Measurements from ENCODE around the gene MELK.

Gene MELK

DNA sequence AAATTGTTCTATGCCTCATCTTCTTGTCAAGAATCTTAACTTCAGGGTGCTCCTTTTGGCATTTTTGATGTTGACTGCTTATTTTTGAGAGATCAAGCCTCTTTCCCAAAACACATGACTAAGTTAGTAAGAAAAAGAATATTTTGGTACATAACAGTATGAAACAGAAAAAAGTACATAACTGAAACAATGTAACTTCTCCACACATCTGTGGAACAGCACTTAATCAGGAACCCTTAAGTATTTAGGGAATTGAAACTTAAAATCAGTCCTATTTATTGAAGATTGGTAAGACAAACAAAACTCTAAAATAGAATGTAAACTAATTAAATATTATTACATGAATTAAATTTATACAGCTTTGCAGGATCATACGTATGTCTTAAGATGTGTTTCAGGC is 103.4 kb downstream of the MELK start:
- no peak for DNase-seq

DNA sequence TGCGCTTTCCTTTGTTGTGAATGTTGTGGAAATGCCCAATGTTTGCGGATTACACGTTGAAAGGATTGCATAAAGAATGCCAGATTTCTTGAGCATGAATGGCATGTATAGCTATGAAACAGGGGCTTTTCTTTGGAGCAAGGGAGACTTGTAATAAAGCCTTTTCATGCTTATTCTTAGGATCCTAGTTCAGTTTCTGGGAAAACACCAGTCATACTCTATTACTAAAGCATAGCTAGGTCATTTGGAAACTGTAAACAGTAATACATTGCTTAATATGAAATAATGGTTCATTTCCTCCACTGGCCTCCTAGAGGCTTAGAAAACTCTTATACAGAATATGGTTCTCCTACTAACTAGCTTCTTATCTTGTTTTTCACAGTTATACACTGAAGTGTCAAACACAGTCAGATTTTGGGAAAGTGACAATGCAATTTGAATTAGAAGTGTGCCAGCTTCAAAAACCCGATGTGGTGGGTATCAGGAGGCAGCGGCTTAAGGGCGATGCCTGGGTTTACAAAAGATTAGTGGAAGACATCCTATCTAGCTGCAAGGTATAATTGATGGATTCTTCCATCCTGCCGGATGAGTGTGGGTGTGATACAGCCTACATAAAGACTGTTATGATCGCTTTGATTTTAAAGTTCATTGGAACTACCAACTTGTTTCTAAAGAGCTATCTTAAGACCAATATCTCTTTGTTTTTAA is 104.2 kb downstream of the MELK start:
- no peak for DNase-seq

DNA sequence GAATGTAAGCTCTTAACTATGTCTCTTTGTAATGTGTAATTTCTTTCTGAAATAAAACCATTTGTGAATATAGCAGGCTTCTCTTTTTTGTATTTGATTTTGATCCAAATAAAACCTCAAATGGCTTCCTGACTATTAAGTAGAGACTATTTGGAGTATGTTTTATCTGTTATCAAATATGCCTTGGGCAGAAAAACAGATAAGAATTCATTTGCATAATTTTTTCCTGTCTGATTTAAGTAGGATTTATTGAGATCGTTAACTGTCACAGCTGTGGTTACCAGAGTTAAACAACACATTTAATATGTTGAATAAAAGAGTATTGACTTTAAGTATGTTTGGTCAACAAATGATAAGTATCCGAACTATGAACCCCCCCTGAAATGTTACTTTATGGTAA is 104.9 kb downstream of the MELK start:
- DNase-seq: no peak

DNA sequence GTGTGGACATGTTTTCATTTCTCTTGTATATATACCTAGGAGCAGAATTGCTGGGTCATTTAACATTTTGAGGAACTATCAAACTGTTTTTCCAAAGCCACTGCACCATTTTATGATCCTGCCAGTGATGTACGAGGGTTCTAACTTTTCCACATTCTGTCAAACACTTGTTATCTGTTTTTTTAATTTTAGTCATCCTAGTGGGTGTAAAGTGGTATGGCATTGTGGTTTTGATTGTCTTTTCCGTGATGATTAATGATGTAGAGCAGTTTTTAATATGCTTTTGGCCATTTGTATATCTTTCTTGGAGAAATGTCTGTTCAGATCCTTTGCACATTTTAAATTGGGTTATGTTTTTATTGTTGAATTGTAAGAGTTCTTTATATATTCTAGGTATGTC is 107.0 kb downstream of the MELK start:
- DNase-seq: no peak

DNA sequence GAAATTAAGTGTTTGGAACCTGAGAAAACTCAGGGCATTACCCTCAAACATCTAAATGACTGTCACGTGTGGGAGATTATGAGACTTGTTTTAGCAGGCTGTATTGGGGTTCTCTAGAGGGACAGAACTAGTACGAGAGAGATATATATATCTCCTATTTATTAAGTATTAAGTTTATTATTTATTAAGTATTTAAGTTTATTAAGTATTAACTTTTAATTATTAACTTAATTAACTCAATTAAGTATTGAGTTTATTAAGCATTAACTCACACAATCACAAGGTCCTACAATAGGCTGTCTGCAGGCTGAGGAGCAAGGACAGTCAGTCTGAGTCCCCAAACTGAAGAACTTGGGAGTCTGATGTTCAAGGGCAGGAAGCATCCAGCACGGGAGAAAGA is 113.8 kb downstream of the MELK start:
- DNase-seq: no peak

DNA sequence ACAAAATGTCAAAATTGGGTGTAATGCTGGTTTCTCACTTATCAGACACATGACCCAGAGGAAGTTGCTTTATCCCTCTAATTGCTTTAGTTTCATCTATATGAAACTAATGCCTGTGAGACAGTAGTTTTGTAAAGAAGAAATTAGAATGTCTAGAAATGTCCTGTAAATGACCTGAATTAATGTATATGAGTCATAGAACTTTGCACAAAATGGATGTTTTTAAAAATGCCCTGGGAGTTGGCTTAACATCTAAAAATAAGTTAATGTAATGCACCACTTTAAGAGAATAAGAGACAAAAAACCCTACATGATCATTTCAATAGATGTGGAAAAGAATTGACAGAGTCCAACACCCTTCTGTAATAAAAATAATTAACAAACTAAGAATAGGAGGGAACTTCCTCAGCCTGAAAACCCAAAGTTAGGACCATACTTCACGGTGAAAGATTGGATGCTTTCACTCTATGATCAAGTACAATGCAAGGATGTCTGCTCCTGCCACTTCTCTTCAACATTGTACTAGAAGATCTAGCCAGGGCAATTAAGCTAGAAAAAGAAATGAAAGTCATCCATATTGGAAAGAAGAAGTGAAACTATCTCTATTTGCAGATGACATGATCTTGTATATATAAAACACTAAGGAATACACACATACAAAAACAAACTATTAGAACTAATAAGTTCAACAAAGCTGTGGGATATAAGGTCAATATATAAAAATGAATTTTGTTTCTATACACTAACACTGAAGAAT is 117.9 kb downstream of the MELK start:
- DNase-seq: no peak

DNA sequence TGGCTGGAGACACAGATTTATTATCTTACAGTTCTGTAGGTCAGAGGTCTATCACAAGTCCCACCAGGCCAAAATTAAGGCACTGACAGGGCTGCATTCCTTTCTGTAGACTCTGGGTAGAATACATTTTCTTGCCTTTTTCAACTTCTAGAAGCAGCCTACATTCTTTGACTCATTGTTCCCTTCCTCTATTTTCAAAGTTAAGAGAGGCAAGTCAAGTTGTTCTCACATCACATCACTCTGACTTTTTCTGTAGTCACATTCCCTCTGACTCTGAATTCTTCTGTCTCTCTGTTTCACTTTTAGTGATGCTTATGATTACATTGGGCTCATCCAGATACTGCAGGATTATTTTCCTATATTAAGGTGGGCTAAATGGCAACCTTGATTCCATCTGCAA is 119.0 kb downstream of the MELK start:
- no peak for DNase-seq

DNA sequence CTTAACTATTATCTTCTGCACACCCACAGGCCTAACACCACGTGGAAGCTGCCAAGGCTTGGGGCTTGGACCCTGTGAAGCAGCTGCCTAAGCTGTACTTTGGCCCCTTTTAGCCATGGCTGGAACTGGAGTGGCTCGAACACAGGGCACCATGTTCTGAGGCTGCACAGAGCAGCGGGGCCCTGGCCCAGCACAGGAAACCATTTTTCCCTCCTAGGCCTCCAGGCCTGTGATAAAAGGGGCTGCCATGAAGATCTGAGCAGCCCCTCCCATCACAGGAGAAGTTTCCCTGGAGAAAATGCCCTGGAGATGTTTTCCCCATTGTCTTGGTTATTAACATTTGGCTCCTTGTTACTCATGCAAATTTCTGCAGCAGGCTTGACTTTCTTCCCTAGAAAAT is 126.3 kb downstream of the MELK start:
- no peak for DNase-seq

DNA sequence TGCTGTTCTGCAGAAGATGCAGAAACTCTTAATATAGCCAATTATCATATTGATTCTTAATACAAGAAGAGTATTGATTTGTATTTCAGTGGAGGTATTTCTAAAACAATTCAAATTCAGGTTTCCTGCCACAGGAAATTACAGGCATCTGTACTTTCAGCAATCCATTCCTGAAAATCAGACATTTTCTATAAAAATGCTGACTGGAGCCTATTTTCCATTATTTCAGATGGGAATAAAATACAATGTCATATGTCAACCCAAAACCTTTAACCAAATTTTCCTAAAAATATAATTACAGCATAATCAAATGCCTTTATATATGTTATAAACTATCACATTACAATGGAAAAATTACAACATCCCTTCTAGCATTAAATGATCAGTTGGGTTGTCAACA is 131.5 kb downstream of the MELK start:
- no peak for DNase-seq

DNA sequence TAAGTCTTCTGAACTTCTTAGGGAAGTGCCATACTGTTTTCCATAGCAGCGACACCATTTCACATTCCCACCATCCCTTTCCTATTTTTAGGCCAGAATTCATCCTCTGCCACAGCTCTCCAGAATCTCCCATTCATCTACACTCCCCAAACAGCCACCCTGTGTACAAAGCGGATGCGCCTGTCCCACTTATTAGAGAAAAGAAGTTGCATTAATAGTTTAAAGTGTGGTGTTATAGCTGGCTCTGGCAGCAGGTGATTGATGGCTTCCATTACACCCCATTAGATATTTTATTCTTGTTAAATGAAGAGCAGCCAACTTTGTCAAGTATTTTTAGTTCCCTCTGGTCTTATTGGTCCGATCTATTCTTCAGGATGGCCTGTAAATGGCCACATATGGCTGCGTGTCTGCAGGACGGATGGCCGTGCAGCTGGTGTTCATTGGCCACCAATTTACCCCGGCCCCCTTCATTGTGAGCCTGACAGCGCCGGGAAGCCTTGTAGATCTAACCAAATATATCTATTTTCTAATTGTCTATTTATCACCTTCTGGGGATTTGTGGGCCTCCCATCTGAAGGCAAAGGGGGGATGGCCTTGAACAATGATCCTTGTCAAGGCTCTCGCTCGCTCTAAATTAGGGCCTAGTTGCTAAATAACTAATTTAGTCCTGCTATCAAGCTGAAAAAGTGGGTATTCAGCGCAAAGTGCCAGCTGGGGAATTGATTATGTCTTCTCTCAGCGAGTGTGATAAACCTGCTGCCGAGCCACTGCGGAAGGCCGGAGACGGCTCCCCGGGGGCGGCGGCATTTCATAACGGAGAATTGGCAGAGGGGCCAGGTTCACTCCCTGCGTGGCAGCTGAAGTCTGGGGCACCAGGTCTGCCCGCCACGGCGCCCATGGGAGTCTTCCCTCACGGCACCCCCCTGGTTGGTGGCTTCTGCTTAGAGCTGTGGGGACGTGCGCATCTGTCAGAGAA is 141.1 kb downstream of the MELK start:
- no peak for DNase-seq

DNA sequence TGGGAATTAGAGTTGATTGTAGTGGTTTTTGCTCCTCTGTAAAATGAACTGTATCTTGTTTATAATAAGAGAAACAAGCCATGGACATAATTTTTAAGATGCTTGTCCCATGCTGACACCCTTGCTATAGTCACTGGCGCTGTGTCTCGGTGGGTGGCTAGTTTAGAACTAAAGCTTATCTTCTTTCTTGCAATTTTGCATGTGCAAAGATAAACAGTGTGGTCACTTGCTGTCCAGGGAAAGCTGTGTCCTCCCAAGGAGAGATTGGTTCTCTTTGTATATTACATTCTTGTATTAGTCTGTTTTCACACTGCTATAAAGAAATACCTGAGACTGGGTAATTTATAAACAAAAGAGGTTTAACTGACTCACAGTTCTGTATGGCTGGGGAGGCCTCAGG is 143.8 kb downstream of the MELK start:
- DNase-seq: no peak

DNA sequence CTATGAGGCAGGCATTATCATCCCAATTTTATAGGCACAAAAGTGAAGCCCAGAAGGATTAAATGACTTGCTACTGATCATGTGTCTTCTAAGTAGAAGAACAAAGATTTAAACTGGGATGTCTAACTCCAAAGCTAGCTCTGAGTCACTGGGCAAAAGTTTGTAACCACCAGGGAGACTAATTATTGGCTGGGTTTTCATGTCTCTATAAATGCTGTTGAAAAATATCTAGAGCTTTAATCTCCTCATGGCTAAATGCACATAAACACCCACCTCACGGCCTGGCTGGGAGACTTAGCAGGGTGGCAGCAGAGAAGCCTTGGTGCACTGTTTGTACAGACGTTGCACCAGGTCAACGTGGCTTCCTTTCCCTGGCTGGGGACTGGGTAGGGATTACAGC is 144.6 kb downstream of the MELK start:
- no peak for DNase-seq

DNA sequence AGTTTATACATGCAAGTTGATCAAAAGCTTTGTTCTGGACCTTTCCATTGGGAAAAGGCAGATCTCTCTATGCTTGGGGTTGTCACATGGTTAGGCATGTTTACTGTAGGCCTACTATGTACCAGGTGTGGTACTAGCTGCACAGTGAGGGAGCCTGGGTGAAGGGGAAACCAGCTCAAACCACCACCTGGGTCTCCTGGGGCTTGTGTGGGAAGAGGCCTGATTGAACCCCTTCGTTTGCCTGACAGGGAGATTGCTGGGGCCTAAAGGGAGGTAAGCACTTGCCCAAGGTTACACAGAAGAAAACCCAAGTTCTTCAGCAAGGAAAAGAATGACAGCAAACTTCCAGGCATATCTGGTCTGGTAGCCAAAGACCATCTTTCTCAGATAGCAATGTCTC is 145.9 kb downstream of the MELK start:
- DNase-seq: no peak

DNA sequence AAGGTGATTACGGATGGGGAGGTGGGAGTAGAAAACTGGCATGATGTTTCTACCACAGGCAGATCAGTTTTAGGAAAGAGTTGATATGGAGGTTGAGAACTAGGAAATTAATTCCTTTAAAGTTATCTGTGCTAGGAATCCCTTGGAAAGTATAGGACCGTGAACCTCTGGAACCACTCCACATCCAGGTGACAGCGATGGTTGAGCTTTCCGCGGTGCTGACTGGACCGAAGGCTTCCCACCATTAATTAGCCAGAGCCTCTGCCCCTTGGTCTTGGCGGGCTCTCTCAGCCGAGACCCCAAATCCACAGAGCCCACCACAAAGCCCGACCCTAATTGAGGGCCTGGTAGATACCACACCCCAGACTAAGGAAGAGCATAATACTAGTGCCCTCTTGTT is 147.3 kb downstream of the MELK start:
- DNase-seq: no peak

DNA sequence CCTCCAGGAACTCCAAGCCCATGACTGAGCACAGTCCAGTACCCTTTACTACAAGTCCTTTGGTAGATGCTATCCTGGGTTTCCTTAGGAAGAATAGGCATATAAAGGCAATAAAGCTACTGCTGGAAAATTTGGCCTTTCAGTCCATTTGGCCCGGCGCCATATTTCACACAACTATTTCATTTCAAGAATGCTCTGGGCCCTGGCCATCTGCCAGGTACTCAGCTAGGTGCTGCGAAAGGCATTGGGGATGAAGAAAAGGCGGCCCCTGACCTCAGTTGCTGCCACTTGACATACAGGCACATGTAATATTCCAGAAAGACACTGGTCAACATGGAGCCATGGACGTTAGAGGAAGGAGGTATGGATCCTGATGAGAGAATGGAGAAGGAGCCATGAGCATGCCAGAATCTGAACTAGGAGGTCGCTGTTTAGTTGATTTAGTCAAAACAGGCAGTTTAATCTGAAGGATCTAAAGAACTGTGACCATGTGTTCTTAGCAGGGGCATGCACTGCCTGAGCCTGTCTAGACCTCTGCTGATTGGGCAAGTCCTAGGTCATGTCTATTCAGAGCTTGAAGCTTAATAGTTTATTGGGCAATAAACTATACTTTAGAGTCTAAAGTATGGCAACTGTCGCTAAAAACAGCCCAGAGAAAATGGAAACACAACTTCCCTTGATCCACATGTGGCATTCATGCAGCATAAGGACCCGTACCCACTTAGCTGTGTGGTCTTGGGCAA is 149.3 kb downstream of the MELK start:
- DNase-seq: no peak

DNA sequence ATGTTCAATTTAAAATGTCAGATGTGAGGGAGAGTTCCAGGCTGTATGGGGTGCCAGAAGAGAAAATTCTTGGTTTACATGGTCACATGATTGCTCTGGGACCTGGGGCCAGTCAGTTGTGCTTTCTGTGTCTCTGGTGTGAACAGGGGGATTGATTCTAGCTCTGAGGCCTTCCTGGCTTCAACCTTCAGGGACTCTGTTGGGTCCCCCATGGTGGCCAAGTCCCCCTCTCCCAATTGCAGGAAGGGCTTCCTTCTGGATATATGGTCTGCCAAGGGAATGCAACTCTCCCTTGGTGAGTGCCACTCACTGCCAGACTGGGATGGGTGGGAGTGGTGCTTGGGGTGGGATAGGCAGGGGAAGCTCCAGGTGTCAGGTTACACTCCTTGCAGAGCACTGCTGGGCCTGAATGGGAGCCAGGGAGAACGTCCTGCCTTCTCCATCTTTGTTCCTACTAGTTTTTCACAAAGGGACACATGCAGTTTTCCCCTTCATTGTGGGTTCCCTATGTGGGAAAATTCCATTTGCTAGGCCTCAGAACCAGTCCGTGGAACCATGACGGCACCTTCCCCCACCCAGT is 153.2 kb downstream of the MELK start:
- DNase-seq: no peak

Data from NCI-H510A (cell line).